Measurements from ENCODE around the gene AGAP3.

The AGAP3 gene

GRCh38 chr7:151088856-151089699 lies 2.8 kb downstream of the AGAP3 start:
- no peak for DNase-seq

- DNase-seq, result no peak
Observed at GRCh38 chr7:151089893-151090730, 3.8 kb downstream of the AGAP3 start.

- DNase-seq, result no peak
Observed at GRCh38 chr7:151091003-151091402, 4.7 kb downstream of the AGAP3 start.

GRCh38 chr7:151091431-151091830 lies 5.2 kb downstream of the AGAP3 start:
- DNase-seq, result no peak

GRCh38 chr7:151091988-151092387 lies 5.7 kb downstream of the AGAP3 start:
- DNase-seq, result no peak

GRCh38 chr7:151093748-151094147 lies 7.5 kb downstream of the AGAP3 start:
- DNase-seq, result no peak

- no peak for DNase-seq
Observed at GRCh38 chr7:151094675-151095074, 8.4 kb downstream of the AGAP3 start.

GRCh38 chr7:151095123-151095797 lies 9.0 kb downstream of the AGAP3 start:
- DNase-seq, result no peak

- DNase-seq, result no peak
Observed at GRCh38 chr7:151095828-151096475, 9.7 kb downstream of the AGAP3 start.

- no peak for DNase-seq
Observed at GRCh38 chr7:151099486-151100211, 13.4 kb downstream of the AGAP3 start.

- DNase-seq, result no peak
Observed at GRCh38 chr7:151100921-151101320, 14.6 kb downstream of the AGAP3 start.

GRCh38 chr7:151101621-151102396 lies 15.5 kb downstream of the AGAP3 start:
- DNase-seq, result no peak

- DNase-seq, result no peak
Observed at GRCh38 chr7:151102991-151103390, 16.7 kb downstream of the AGAP3 start.

GRCh38 chr7:151103973-151104372 lies 17.7 kb downstream of the AGAP3 start:
- no peak for DNase-seq

GRCh38 chr7:151104411-151105235 lies 18.3 kb downstream of the AGAP3 start:
- no peak for DNase-seq

GRCh38 chr7:151107882-151108281 lies 21.6 kb downstream of the AGAP3 start:
- no peak for DNase-seq

GRCh38 chr7:151109094-151110048 lies 23.1 kb downstream of the AGAP3 start:
- no peak for DNase-seq

- no peak for DNase-seq
Observed at GRCh38 chr7:151110236-151110940, 24.1 kb downstream of the AGAP3 start.
